GM18499 (cell line): ENCODE measurements around the gene ZMYM1.

Source experiments
- ATAC-seq: cut with Tn5 transposase; IDR thresholded peaks from one replicate; pipeline ENCODE4 v1.9.1; 2021; ENCODE audit warnings: moderate number of reproducible peaks; ENCODE audit not compliant: insufficient read depth, unreplicated experiment

The ZMYM1 gene

DNA sequence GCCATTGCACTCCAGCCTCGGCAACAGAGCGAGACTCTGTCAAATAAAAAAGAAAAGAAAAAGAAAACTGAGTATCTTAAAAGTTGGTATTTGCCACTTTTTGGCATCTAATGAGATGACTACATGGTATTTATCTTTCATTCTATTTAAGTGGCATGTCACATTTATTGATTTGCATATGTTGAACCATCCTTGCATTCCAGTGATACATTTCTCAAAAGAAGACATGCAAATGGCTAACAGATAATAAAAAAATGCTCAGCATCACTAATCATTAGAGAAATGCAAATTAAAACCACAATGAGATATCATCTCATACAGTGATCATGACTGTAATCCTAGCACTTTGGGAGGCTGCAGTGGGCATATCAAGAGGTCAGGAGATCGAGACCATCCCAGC is 85.7 kb downstream of the ZMYM1 start:
- ATAC-seq, result no peak
